K562 (cell line): ENCODE results near the gene NUCB2. TPM values are rescaled to one million over a fixed set of nuclear protein-coding genes. Genes with fewer than 3 reads are reported as not detected.
A peak's percentile ranks its signal among the peaks of the same experiment; 100 is the strongest.

Experiments used
- ATAC-seq: fragments of 200-7000 bp; cut with Tn5 transposase; 3 replicates; pipeline ENCODE4 v1.9.1; 2020; ENCODE audit warnings: moderate library complexity
- BruUV-seq: library from RNA; stranded (reverse); fragments of 400-500 nt; replicated peaks from 2 replicates; lab custom pipeline; 2021; lab: Mats Ljungman, UMichigan
- CTCF ChIA-PET: fragments of 300-600 bp; formaldehyde crosslinking; extraction: SDS; loops from one replicate; lab custom pipeline; 2021; ENCODE audit warnings: low intra/inter-chr PET ratio; lab: Yijun Ruan, JAX
- POLR2A ChIA-PET: fragments of 300-600, 350-650 bp; sonication (Branson Sonifier 250); formaldehyde crosslinking; extraction: SDS; loops from one replicate; lab custom pipeline; 2021; ENCODE audit warnings: antibody characterized with exemption, inconsistent platforms; lab: Yijun Ruan, JAX
- DNase-seq, 4 experiments: peaks; one replicate each; pipeline versions ENCODE4 v3.0.0 to v3.0.0-alpha.2; 2011 to 2018; ENCODE audit warnings: low spot score in 3 of 4, mixed read lengths in 3 of 4; ENCODE audit errors: extremely low read depth in 1 of 4
- FAIRE-seq: peaks from 2 replicates; lab custom pipeline; 2011; peaks lifted over from hg19 to GRCh38; lab: Jason Lieb, UNC
- H2AFZ ChIP-seq: 2 replicates; pipeline ENCODE4 v1.6.0; 2011; ENCODE audit warnings: low read depth, low read length, control low read depth, inconsistent platforms
- H3K27ac ChIP-seq: fragments of 200-600 bp; 3 replicates; pipeline ENCODE4 v1.8.0; 2011; ENCODE audit warnings: low read depth, mild to moderate bottlenecking, control low read depth, inconsistent platforms, low read length, moderate library complexity, mixed read lengths; ENCODE audit errors: extremely low read depth
- H3K27me3 ChIP-seq, 2 experiments: fragments of 300-600 bp in 1 of 2; 2 replicates in 1 of 2; 3 replicates in 1 of 2; pipeline versions ENCODE4 v1.6.0 to v1.8.0; 2011; ENCODE audit warnings: inconsistent platforms in 2 of 2, low read length in 2 of 2, mild to moderate bottlenecking in 1 of 2, mixed read lengths in 1 of 2, moderate library complexity in 1 of 2; ENCODE audit not compliant: control insufficient read depth in 2 of 2, insufficient read depth in 2 of 2
- H3K36me3 ChIP-seq: fragments of 300-600 bp; 3 replicates; pipeline ENCODE4 v1.8.0; 2011; ENCODE audit warnings: mild to moderate bottlenecking, low read length, inconsistent platforms; ENCODE audit not compliant: control insufficient read depth, insufficient read depth
- H3K4me1 ChIP-seq, 2 experiments: fragments of 200-600 bp in 1 of 2; replicated peaks in 1 of 2; 2 replicates in 1 of 2; 3 replicates in 1 of 2; pipeline versions ENCODE4 v1.5.1 to v1.8.0; 2011; ENCODE audit warnings: inconsistent platforms in 2 of 2, low read length in 2 of 2, mild to moderate bottlenecking in 1 of 2, mixed read lengths in 1 of 2, moderate library complexity in 1 of 2; ENCODE audit not compliant: control insufficient read depth in 2 of 2, insufficient read depth in 2 of 2
- H3K4me2 ChIP-seq: 2 replicates; pipeline ENCODE4 v1.6.1; 2011; ENCODE audit warnings: low read length, control low read depth, inconsistent platforms, mixed read lengths; ENCODE audit not compliant: insufficient read depth
- H3K4me3 ChIP-seq: fragments of 200-600 bp; sonication (generic), shearing (Covaris generic); 2 replicates; pipeline ENCODE4 v1.5.1; 2016; ENCODE audit warnings: control low read depth, inconsistent platforms
- H3K79me2 ChIP-seq: fragments of 200-600 bp; 3 replicates; pipeline ENCODE4 v1.8.0; 2011; ENCODE audit warnings: low read length, inconsistent platforms; ENCODE audit not compliant: control insufficient read depth, insufficient read depth
- H3K9ac ChIP-seq, 2 experiments: 2 replicates each; pipeline versions ENCODE4 v1.6.0 to v1.6.1; 2011; ENCODE audit warnings: low read depth in 2 of 2, low read length in 2 of 2, control low read depth in 1 of 2, inconsistent platforms in 1 of 2, mild to moderate bottlenecking in 1 of 2, mixed read lengths in 1 of 2; ENCODE audit not compliant: insufficient read depth in 1 of 2
- H3K9me1 ChIP-seq: one replicate; pipeline ENCODE4 v1.6.0; 2011; ENCODE audit warnings: inconsistent platforms, mild to moderate bottlenecking, low read length, moderate library complexity; ENCODE audit not compliant: control insufficient read depth, insufficient read depth
- H3K9me3 ChIP-seq: replicated peaks from 2 replicates; pipeline ENCODE4 v1.5.1; 2011; ENCODE audit warnings: low read depth, low read length, inconsistent platforms; ENCODE audit not compliant: control insufficient read depth, insufficient read depth
- H4K20me1 ChIP-seq: replicated peaks from 2 replicates; pipeline ENCODE4 v1.6.1; 2011; ENCODE audit warnings: low read length, inconsistent platforms, mixed read lengths; ENCODE audit not compliant: control insufficient read depth, insufficient read depth
- ATF1 ChIP-seq, 2 experiments: fragments of 450-650 bp in 1 of 2; IDR thresholded peaks; 2 replicates each; pipeline ENCODE4 v1.6.1; 2016; ENCODE audit warnings: missing compliant biosample characterization in 1 of 2, missing genetic modification characterization in 1 of 2
- C11orf30 ChIP-seq: fragments of 450-650 bp; IDR thresholded peaks from 2 replicates; pipeline ENCODE4 v1.6.1; 2016; ENCODE audit warnings: low read depth, mild to moderate bottlenecking
- CEBPG ChIP-seq, 3 experiments: fragments of 200-800 bp in 1 of 3; sonication (Bioruptor generic) in 1 of 3; sonication (generic) in 1 of 3; formaldehyde crosslinking in 1 of 3; IDR thresholded peaks in 2 of 3; conservative IDR thresholded peaks in 1 of 3; 2 replicates each; pipeline versions ENCODE4 v1.6.1 to v1.8.0; 2016 to 2022; ENCODE audit warnings: missing compliant biosample characterization in 2 of 3, missing genetic modification characterization in 2 of 3, mild to moderate bottlenecking in 1 of 3, missing genetic modification reagents in 1 of 3
- DPF2 ChIP-seq: fragments of 450-650 bp; IDR thresholded peaks from 2 replicates; pipeline ENCODE4 v1.6.1; 2016
- FOXJ2 ChIP-seq: fragments of 200-800 bp; sonication (Bioruptor generic); IDR thresholded peaks from 2 replicates; pipeline ENCODE4 v1.6.1; 2016; ENCODE audit warnings: missing genetic modification characterization, missing compliant biosample characterization
- NR2C1 ChIP-seq, 2 experiments: fragments of 450-650 bp; IDR thresholded peaks; 2 replicates each; pipeline ENCODE4 v1.6.1; 2017; ENCODE audit warnings: mild to moderate bottlenecking in 2 of 2, antibody characterized with exemption in 1 of 2, inconsistent platforms in 1 of 2, missing compliant biosample characterization in 1 of 2, missing genetic modification characterization in 1 of 2
- PHF21A ChIP-seq: fragments of 450-650 bp; IDR thresholded peaks from 2 replicates; pipeline ENCODE4 v1.6.1; 2017; ENCODE audit warnings: low read depth, borderline replicate concordance
- SIX5 ChIP-seq, 2 experiments: IDR thresholded peaks; 2 replicates each; pipeline ENCODE4 v1.6.1; 2011; ENCODE audit warnings: low read length in 2 of 2, borderline replicate concordance in 1 of 2, low read depth in 1 of 2, mild to moderate bottlenecking in 1 of 2, moderate library complexity in 1 of 2; ENCODE audit not compliant: insufficient read depth in 1 of 2
- ZNF384 ChIP-seq: IDR thresholded peaks from 2 replicates; pipeline ENCODE4 v1.6.1; 2012; ENCODE audit warnings: low read depth, low read length, improper control_type of control experiment
- ZNF431 ChIP-seq: sonication (generic); formaldehyde crosslinking; IDR thresholded peaks from 2 replicates; pipeline ENCODE4 v1.8.0; 2022; ENCODE audit warnings: mild to moderate bottlenecking, missing genetic modification reagents
- ZNF584 ChIP-seq: fragments of 200-800 bp; sonication (Bioruptor generic); IDR thresholded peaks from 2 replicates; pipeline ENCODE4 v1.6.1; 2016; ENCODE audit warnings: low read depth, mild to moderate bottlenecking, missing genetic modification characterization, missing compliant biosample characterization
- ZZZ3 ChIP-seq: fragments of 450-650 bp; IDR thresholded peaks from 2 replicates; pipeline ENCODE4 v1.6.1; 2016; ENCODE audit warnings: antibody characterized with exemption, mild to moderate bottlenecking, moderate library complexity
- WGBS: fragments of 100-300 bp; shearing (Covaris generic); methylation state at CpG from one replicate; pipeline ENCODE4 v1.1.6; 2016; ENCODE audit warnings: low coverage, mixed read lengths; ENCODE audit not compliant: insufficient coverage; ENCODE audit errors: missing lambda C conversion rate; 5-methylcytosine and 5-hydroxymethylcytosine counted together
- in situ Hi-C: fragments of 300-500 bp; cut with MboI; formaldehyde crosslinking; loops from 4 replicates; pipeline ENCODE4 v1.15.0; 2018; ENCODE audit warnings: inconsistent platforms, mixed read lengths
- intact Hi-C: fragments of 100-400 bp; cut with micrococcal nuclease; formaldehyde crosslinking; loops from 2 replicates; pipeline ENCODE4 v1.14.2; 2022
- polyA plus RNA-seq, 8 experiments: library from polyadenylated mRNA; depleted of rRNA in 4 of 8; stranded (reverse) in 5 of 8; unstranded in 3 of 8; fragments of >200 nt; fragmentation: Nextera tagmentation in 2 of 8; fragmentation: Illumina TruSeq in 1 of 8; extraction: Ambion mirVana in 2 of 8; extraction: Trizol in 1 of 8; gene quantifications; 2 replicates each; pipeline versions ENCODE4 v1.2.1 to v1.2.3, GENCODE V29; 2011 to 2014; ENCODE audit warnings: inconsistent platforms in 1 of 8, missing spikeins in 1 of 8
- total RNA-seq, 7 experiments: library from RNA; depleted of rRNA in 6 of 7; stranded (reverse); fragments of >200 nt in 6 of 7; fragmentation: Illumina TruSeq in 2 of 7; extraction: Trizol in 2 of 7; gene quantifications; 2 replicates each; pipeline versions ENCODE4 v1.2.1 to v1.2.3, GENCODE V29; 2011 to 2021; ENCODE audit warnings: low replicate concordance in 1 of 7
- TF ChIP-seq, protein P1 (sequence below): fragments of 200-800 bp; sonication (Bioruptor generic); IDR thresholded peaks from 2 replicates; pipeline ENCODE4 v1.6.1; 2017; ENCODE audit warnings: missing genetic modification characterization, missing compliant biosample characterization
- TF ChIP-seq, protein P2 (sequence below): fragments of 250-450 bp; sonication (Bioruptor Pico); IDR thresholded peaks from 2 replicates; pipeline ENCODE4 v1.4.0; 2020; ENCODE audit warnings: mild to moderate bottlenecking, moderate library complexity
- TF ChIP-seq, protein P3 (sequence below): sonication (generic); formaldehyde crosslinking; IDR thresholded peaks from 2 replicates; pipeline ENCODE4 v1.8.0; 2022; ENCODE audit warnings: mild to moderate bottlenecking, low read depth, missing genetic modification reagents

Gene NUCB2
- total and polyA plus RNA-seq, 9 of the 15 experiments (the other 6 are each of a cell fraction or from before 2014, with no cell fraction given), result 54.0 to 108 (median 84.6) TPM

DNA sequence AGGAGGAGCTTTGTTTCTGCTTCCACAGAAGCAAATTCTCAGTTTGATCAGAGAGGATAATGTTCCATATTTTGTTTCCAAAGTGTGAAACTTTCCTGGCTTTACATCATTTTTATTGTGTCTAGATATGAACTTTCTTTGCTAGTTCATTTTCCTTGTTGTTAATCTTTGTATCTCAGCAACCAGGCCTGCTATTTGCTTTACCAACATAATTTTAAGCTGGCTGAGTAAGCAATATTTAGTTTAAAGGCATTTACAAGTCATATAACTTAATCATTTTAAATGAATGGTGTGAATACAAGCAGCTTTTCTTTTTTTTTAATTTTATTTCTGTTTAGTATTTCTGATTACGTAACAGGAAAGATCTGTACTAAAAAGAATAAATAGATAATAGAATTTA, 15.2 kb downstream of the NUCB2 start:
- H3K9me3 ChIP-seq, result no peaks in the 10 kb centered on the region
- ChIA-PET CTCF (no interaction called here), POLR2A (interaction anchor here (0.9 to 1.5 kb wide), 4 partner anchors 8 to 15 kb away, joined by 3 to 6 read pairs (median 4); partner anchors contain the start of gene NUCB2)
- DNase-seq (no peak), FAIRE-seq (no peak), ATAC-seq (no peak)
- H3K79me2 ChIP-seq, result no peaks in the 10 kb centered on the region
- intact Hi-C loops (no loop called here), in situ Hi-C loops (no loop called here)
- H4K20me1 ChIP-seq, result no peaks in the 10 kb centered on the region
- no TSS peak for BruUV-seq
- H3K27me3 ChIP-seq, result no peaks in the 10 kb centered on the region
- no peak overlapping the region for H3K4me2 ChIP-seq
- no peak overlapping the region for H3K9ac ChIP-seq
- H3K27ac ChIP-seq, result no peak overlapping the region
- H3K36me3 ChIP-seq, result peaks cover 22% of the 10 kb centered on the region; the same call in 2 of the 3 replicates
- H3K9me1 ChIP-seq, result no peaks in the 10 kb centered on the region
- no peak overlapping the region for H3K4me3 ChIP-seq
- 100% methylated on average over 1 of the region's 1 CpG for WGBS
- H2AFZ ChIP-seq, result no peak overlapping the region
- no peaks in the 10 kb centered on the region; a peak in 2 of 5 replicates for H3K4me1 ChIP-seq
- TF ChIP-seq SIX5 (IDR thresholded peaks at IDR 0.05; ENCODE audit: borderline replicate concordance in 1 of 2, insufficient read depth in 1 of 2, low read depth in 1 of 2, low read length in 2 of 2) (no peak), ZZZ3 (no peak), CEBPG (CRISPR knock-in tag; IDR thresholded peaks at IDR 0.05) (no peak), CEBPG (tag; conservative IDR thresholded peaks at IDR 0.05 in 1 of 2, IDR thresholded peaks at IDR 0.05 in 1 of 2) (peak in 1 of 2 experiments; percentile 65; a peak in 2 of 4 replicates), ZNF384 (no peak), NR2C1 (IDR thresholded peaks at IDR 0.05) (no peak), NR2C1 (tag; IDR thresholded peaks at IDR 0.05) (no peak), FOXJ2 (tag) (0 out of 2 replicates have a peak, but pooled peaks have one; percentile 24), DPF2 (no peak), C11orf30 (0 out of 2 replicates have a peak, but pooled peaks have one; percentile 40), ATF1 (CRISPR knock-in tag; IDR thresholded peaks at IDR 0.05) (no peak), ATF1 (tag; IDR thresholded peaks at IDR 0.05) (no peak), PHF21A (no peak), ZNF584 (CRISPR knock-in tag) (no peak), ZNF431 (CRISPR knock-in tag) (no peak)
- TF ChIP-seq, protein P1, sequence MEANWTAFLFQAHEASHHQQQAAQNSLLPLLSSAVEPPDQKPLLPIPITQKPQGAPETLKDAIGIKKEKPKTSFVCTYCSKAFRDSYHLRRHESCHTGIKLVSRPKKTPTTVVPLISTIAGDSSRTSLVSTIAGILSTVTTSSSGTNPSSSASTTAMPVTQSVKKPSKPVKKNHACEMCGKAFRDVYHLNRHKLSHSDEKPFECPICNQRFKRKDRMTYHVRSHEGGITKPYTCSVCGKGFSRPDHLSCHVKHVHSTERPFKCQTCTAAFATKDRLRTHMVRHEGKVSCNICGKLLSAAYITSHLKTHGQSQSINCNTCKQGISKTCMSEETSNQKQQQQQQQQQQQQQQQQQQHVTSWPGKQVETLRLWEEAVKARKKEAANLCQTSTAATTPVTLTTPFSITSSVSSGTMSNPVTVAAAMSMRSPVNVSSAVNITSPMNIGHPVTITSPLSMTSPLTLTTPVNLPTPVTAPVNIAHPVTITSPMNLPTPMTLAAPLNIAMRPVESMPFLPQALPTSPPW (CRISPR knock-in tag), result no peak
- TF ChIP-seq, protein P2, sequence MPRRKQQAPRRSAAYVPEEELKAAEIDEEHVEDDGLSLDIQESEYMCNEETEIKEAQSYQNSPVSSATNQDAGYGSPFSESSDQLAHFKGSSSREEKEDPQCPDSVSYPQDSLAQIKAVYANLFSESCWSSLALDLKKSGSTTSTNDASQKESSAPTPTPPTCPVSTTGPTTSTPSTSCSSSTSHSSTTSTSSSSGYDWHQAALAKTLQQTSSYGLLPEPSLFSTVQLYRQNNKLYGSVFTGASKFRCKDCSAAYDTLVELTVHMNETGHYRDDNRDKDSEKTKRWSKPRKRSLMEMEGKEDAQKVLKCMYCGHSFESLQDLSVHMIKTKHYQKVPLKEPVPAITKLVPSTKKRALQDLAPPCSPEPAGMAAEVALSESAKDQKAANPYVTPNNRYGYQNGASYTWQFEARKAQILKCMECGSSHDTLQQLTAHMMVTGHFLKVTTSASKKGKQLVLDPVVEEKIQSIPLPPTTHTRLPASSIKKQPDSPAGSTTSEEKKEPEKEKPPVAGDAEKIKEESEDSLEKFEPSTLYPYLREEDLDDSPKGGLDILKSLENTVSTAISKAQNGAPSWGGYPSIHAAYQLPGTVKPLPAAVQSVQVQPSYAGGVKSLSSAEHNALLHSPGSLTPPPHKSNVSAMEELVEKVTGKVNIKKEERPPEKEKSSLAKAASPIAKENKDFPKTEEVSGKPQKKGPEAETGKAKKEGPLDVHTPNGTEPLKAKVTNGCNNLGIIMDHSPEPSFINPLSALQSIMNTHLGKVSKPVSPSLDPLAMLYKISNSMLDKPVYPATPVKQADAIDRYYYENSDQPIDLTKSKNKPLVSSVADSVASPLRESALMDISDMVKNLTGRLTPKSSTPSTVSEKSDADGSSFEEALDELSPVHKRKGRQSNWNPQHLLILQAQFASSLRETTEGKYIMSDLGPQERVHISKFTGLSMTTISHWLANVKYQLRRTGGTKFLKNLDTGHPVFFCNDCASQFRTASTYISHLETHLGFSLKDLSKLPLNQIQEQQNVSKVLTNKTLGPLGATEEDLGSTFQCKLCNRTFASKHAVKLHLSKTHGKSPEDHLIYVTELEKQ (CRISPR knock-in tag), result no peak
- TF ChIP-seq, protein P3, sequence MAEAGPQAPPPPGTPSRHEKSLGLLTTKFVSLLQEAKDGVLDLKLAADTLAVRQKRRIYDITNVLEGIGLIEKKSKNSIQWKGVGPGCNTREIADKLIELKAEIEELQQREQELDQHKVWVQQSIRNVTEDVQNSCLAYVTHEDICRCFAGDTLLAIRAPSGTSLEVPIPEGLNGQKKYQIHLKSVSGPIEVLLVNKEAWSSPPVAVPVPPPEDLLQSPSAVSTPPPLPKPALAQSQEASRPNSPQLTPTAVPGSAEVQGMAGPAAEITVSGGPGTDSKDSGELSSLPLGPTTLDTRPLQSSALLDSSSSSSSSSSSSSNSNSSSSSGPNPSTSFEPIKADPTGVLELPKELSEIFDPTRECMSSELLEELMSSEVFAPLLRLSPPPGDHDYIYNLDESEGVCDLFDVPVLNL (CRISPR knock-in tag), result no peak
